Mucosa of descending colon (tissue), 3 donors: ENCODE measurements around the gene DNAH11. TPM values are rescaled to one million over a fixed set of nuclear protein-coding genes. Genes with fewer than 3 reads are reported as not detected.

Experiments
- ATAC-seq: fragments of 200-7000 bp; cut with Tn5 transposase; one replicate; pipeline ENCODE4 v1.9.1; 2020; ENCODE audit warnings: mild to moderate bottlenecking, moderate library complexity
- DNase-seq, 3 donors: peaks; one replicate each; pipeline ENCODE4 v3.0.0-alpha.2; 2020
- H3K36me3 ChIP-seq: fragments of 200-600 bp; one replicate; pipeline ENCODE4 v1.8.0; 2021; ENCODE audit warnings: low read depth, mild to moderate bottlenecking
- H3K4me1 ChIP-seq: fragments of 200-600 bp; one replicate; pipeline ENCODE4 v1.8.0; 2021; ENCODE audit warnings: low read depth, mild to moderate bottlenecking
- H3K4me3 ChIP-seq: fragments of 200-600 bp; one replicate; pipeline ENCODE4 v1.8.0; 2021; ENCODE audit warnings: mild to moderate bottlenecking
- H3K9me3 ChIP-seq: fragments of 200-600 bp; one replicate; pipeline ENCODE4 v1.8.0; 2021; ENCODE audit warnings: mild to moderate bottlenecking
- CTCF ChIP-seq: fragments of 200-600 bp; IDR thresholded peaks from one replicate; pipeline ENCODE4 v1.8.0; 2022; ENCODE audit warnings: antibody characterized with exemption, mild to moderate bottlenecking
- intact Hi-C, 2 donors: fragments of 100-400 bp; cut with DNase I in 1 of 2; cut with micrococcal nuclease in 1 of 2; formaldehyde crosslinking; loops; one replicate each; pipeline versions ENCODE4 v1.11.0 to v1.11.1; 2022; cut with DNase I, micrococcal nuclease
- total RNA-seq, 3 donors: library from RNA; stranded (reverse); fragmentation: NEBNext Ultra II Directional in 2 of 3; extraction: Animal tissue kit (Norgen Biotek cat#: 25700) in 2 of 3; gene quantifications; one replicate each; pipeline versions ENCODE4 v1.2.1 to v1.2.4, GENCODE V29; 2021 to 2023
- donor health status: DM: no; HTN: no; CAD: no; lungs with moderate emphysema.
- donor health status: DM: no; HTN: no; CAD: no.
- donor health status: DM: no; HTN: yes; CAD: no.

Gene DNAH11
- total RNA-seq, 3 donors from 2014 or later: 0.02 to 0.47 (median 0.03) TPM

GRCh38 chr7:21771906-21772610, 229.2 kb downstream of the DNAH11 start:
- DNase-seq (no peak), ATAC-seq (no peak)
- H3K36me3 ChIP-seq: no peaks in the 10 kb centered on the region
- no peaks in the 10 kb centered on the region for H3K9me3 ChIP-seq
- no peak overlapping the region for H3K4me3 ChIP-seq
- no peak for TF ChIP-seq CTCF
- no peaks in the 10 kb centered on the region for H3K4me1 ChIP-seq
- intact Hi-C loops: no loop called here

- ATAC-seq (no peak), DNase-seq (no peak)
- Histone ChIP-seq H3K4me3 (no peak overlapping the region), H3K9me3 (no peaks in the 10 kb centered on the region), H3K4me1 (no peaks in the 10 kb centered on the region), H3K36me3 (no peaks in the 10 kb centered on the region)
- no peak for TF ChIP-seq CTCF
- intact Hi-C loops: no loop called here
Observed at GRCh38 chr7:21773326-21773725, 230.5 kb downstream of the DNAH11 start.

- no peak for TF ChIP-seq CTCF
- Histone ChIP-seq H3K4me1 (no peaks in the 10 kb centered on the region), H3K4me3 (no peak overlapping the region), H3K9me3 (no peaks in the 10 kb centered on the region), H3K36me3 (no peaks in the 10 kb centered on the region)
- ATAC-seq (no peak), DNase-seq (no peak)
- intact Hi-C loops: no loop called here
Observed at GRCh38 chr7:21777921-21778320, 235.1 kb downstream of the DNAH11 start.

GRCh38 chr7:21778953-21779352, 236.1 kb downstream of the DNAH11 start:
- Histone ChIP-seq H3K4me3 (no peak overlapping the region), H3K4me1 (no peaks in the 10 kb centered on the region), H3K9me3 (no peaks in the 10 kb centered on the region), H3K36me3 (no peaks in the 10 kb centered on the region)
- intact Hi-C loops: no loop called here
- no peak for ATAC-seq
- no peak for DNase-seq
- TF ChIP-seq CTCF: no peak

- H3K4me3 ChIP-seq: no peak overlapping the region
- H3K36me3 ChIP-seq: no peaks in the 10 kb centered on the region
- TF ChIP-seq CTCF: no peak
- no peaks in the 10 kb centered on the region for H3K4me1 ChIP-seq
- DNase-seq (no peak), ATAC-seq (no peak)
- H3K9me3 ChIP-seq: no peaks in the 10 kb centered on the region
- intact Hi-C loops: no loop called here
Observed at GRCh38 chr7:21782996-21783395, 240.2 kb downstream of the DNAH11 start.

- ATAC-seq (no peak), DNase-seq (no peak)
- H3K9me3 ChIP-seq: no peaks in the 10 kb centered on the region
- no peak overlapping the region for H3K4me3 ChIP-seq
- no peaks in the 10 kb centered on the region for H3K4me1 ChIP-seq
- TF ChIP-seq CTCF: no peak
- intact Hi-C loops: no loop called here
- H3K36me3 ChIP-seq: no peaks in the 10 kb centered on the region
Observed at GRCh38 chr7:21784989-21785388, 242.2 kb downstream of the DNAH11 start.
